DND-41 (cell line): ENCODE results near the gene SHB.

Experiments
- EZH2 ChIP-seq: IDR thresholded peaks from 3 replicates; pipeline ENCODE4 v1.6.1; 2012; ENCODE audit warnings: borderline replicate concordance, low read depth, mild to moderate bottlenecking, moderate library complexity, low read length, inconsistent platforms; ENCODE audit not compliant: severe bottlenecking
- TF ChIP-seq, protein P1 (sequence below): IDR thresholded peaks from 2 replicates; pipeline ENCODE4 v1.5.1; 2012; ENCODE audit warnings: borderline replicate concordance, low read length, moderate library complexity, mild to moderate bottlenecking; ENCODE audit not compliant: poor library complexity, severe bottlenecking; ENCODE audit errors: extremely low read depth

DNA sequence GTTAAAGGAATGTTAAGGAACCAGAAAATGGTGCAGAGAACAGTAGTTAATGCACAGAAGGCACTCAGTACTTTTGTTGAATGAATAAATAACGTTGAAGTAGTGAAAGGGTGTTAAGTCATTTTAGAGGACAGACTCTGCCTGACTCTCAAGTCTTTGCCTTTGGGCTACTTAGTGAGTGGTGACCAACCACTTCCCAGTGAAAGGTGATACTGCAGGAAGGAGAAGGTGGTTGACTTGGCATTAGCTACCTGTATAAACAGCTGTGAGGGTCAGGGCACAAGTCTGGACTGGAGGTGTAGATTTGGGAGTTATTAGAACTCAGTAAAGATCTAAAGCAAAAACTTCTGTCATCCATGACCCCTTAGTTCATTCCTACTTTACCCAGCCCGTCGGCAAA lies 4.9 kb upstream of the SHB start:
- TF ChIP-seq EZH2 = no peak
- TF ChIP-seq, protein P1, sequence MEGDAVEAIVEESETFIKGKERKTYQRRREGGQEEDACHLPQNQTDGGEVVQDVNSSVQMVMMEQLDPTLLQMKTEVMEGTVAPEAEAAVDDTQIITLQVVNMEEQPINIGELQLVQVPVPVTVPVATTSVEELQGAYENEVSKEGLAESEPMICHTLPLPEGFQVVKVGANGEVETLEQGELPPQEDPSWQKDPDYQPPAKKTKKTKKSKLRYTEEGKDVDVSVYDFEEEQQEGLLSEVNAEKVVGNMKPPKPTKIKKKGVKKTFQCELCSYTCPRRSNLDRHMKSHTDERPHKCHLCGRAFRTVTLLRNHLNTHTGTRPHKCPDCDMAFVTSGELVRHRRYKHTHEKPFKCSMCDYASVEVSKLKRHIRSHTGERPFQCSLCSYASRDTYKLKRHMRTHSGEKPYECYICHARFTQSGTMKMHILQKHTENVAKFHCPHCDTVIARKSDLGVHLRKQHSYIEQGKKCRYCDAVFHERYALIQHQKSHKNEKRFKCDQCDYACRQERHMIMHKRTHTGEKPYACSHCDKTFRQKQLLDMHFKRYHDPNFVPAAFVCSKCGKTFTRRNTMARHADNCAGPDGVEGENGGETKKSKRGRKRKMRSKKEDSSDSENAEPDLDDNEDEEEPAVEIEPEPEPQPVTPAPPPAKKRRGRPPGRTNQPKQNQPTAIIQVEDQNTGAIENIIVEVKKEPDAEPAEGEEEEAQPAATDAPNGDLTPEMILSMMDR = no peak
